GM10847 (cell line): ENCODE results near the gene SERPINE3.

ENCODE experiments used
- POLR2A ChIP-seq: IDR thresholded peaks from 2 replicates; pipeline ENCODE4 v1.6.1; 2011; ENCODE audit not compliant: insufficient read length; ENCODE audit errors: extremely low read depth

Gene SERPINE3

DNA sequence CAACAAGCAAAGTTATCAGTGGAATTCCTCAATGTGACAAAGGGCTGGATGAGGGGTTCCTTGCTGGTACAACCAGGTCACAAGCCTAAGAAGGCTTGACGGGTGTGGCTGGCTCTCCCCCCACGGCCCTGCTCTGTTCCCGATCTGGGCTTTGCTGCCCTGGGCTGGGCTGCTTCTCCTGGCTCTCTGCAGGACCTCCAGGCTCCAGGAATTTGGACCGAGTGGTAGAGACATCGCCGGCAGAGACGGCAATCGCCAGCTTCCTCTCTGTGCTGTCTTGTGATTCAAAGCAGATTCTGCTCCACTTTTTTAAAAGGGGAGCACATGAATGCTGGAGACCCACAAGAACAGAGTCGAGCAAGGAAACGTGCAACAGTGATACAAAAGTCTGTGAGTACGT is at the start of gene SERPINE3:
TSS of gene SERPINE3 (plus strand) at position 338 of the 400 bp plus-strand sequence. CDS start 1,401 bp downstream, outside the sequence.
- TF ChIP-seq POLR2A, result no peak

DNA sequence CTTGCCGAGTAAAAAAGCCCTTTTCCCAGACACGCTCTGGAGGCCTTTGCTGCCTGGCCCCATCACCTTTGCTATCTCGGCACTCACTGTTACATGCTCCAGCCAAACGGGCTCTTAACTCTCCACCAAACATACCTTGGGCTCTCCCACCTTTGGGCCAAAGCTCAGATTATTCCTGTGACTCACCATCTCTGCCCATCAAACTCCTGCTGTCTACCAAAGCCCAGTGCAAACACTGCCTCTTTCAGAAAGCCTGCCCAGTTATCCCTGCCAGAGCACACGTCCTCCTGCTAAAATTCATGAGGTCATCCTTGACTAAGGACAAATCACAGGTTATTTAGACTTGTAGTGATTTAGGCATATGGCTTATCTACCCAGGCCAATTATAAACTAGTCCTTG is 48.1 kb upstream of the SERPINE3 start:
- no peak for TF ChIP-seq POLR2A

DNA sequence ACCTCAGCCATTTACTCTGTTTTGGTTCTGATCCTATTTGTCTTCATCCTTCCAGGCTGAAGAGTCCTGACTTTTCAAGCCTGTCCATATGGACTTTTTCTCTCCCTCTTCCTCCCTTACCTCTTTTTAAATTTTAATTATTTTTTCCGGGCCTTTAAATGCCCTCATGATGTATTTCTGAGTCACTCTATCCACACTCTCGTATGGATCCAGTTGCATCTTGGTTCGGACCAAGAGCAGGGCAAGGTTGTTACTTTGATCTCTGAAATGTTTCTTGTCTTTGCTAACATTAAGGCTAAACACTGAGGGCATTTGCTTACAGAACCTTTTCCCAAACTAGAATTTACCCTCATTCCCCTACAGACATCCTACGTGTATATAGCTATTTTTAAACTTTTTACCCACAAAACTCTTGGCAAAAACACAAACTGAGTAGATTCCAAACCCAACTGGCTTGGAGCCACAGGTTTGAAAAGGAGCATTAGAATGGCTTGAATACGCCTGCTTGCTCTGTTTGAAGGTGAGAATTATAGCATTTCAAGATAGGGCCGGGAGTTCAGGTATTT is 47.4 kb upstream of the SERPINE3 start:
- TF ChIP-seq POLR2A, result no peak

DNA sequence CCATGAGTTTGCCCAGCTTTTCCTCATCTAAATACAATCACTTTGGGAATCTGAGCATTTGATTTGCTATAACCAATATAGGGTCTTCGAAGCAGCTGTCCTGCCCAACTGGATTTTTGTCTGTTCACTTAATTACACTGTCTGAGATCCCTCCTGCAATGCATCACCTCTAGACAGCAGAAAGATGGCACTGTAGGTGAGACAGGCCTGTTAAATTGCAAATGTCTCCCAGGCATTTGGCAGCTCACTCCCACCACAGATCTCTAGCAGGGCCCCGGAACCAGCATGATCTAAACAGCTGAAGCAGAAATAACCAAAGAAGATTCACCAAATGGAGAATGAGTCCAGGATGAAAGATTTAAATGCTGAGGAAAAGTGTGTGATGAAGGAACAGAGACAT is 41.9 kb upstream of the SERPINE3 start:
- TF ChIP-seq POLR2A, result no peak

DNA sequence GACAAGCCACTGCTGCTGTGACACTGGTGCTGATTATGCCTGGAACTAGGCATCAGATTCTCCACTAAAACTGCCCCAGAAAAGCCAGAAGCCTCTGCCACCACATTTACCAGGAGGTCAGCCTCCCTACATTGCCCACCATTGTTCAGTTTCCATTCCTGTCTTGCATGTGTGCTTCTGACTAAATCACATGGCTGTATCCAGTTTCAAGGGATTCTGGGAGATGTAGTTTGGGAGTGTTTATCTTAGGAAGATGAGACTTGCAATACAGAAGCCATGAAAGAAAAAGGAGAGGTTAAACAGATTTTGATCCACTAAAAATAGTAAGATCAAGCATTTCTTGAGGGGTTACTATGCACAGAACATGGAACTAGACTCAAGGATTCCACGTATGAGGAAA is 40.7 kb upstream of the SERPINE3 start:
- TF ChIP-seq POLR2A, result no peak

DNA sequence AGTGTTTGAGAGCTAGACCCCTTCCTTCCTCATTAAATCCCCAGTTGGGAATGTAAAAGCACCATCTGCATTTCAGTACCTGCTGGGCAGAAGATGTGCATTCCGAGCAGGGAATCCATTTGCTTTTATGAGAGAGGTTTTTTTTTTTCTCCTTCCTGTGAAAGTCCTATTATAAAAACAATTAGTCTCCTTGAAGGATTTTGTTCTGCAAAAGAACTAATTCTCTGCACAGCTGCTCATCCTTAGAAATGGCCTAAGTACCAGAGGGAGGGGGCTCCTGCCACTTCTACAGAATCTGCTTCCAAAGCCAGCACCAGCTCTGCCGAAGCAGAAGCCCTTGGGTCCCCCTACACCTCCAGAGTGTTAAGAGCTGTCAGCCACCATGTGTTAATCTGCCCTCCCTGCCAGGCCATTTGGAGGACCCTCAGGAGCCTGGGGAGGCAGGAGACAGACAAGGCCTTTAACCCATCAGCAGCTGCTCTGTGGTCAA is 36.4 kb upstream of the SERPINE3 start:
- no peak for TF ChIP-seq POLR2A

DNA sequence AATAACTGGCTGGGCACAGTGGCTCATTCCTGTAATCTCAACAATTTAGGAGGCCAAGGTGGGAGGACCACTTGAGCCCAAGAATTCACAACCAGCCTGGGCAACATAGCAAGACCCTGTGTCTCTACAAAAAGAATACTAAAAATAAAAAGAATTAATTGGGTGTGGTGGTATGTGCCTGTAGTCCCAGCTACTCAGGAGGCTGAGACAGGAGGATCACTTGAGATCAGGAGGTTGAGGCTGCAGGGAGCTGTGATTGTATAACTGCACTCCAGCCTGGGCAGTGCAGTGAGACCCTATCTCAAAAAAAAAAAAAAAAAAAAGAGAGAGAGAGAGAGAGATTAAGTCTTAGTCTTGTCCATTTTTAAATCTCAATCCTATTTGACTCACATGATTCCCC is 35.6 kb upstream of the SERPINE3 start:
- TF ChIP-seq POLR2A, result no peak

DNA sequence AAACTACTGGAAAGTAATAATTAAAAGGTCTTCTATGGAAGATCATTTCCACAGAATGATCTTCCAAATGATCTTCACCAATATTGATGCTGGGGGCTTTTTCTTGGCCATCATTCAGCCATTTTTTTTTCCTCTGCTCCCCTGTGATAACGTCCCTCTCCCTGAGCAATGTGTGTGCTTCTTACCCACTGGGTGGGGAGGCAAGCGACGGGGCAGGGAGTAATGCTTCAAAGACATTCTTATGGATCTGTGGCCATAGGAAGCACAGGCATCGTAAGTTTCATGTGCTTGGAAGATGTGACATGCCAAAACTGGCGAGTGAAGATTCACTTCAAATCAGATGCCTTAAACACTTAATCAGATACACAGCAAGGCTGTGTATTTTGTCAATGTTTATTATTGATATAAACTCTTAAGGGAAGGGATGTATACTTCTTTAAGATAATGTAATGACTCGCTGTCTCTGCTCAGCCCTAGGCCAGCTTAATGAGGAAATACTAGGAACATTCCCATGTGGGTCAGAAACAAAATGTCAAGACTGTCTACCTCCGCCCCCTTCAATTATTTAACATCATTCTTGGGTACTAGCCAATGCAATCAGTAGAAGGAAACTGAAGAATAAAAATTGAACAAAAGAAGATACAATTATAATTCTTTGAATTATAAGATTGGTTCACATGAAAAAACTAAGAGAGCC is 34.1 kb upstream of the SERPINE3 start:
- no peak for TF ChIP-seq POLR2A

DNA sequence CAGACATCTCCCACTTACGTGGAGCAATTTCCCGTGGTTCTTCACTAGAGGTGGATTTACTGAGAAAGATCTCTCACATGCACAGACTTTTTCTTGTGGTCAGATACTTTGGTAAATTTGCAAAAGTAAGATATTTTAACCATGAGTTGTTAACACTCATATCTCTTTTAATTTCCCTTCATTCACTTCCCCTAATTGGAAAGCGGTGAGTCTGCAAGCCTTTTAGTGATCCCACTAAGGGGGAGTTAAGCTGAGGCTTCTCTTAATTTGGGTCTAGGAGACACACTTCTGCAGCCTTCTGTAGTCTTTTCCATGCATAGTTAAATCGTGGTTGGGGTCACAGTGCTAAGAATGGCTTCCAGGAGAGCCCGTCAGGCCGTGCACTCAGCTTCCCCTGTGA is 30.7 kb upstream of the SERPINE3 start:
- TF ChIP-seq POLR2A, result no peak

DNA sequence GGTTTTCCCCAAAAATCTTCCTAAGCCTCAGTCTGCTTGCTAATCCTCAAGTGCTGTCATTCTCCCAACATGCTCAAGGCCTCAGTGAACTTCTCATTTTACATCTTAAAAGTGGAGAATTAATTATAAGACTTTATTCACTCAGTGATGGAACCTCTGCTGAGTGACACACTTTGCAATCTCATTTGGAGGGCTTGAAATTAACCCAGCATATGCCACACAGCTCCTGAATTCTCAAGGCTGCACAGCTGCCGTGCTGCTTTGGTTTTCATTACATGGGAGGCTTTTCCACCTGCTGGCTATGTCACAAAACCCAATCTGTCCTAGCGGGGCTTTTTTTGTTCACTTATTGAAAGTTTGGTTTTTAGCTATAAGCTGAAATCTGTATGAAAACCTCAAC is 28.3 kb upstream of the SERPINE3 start:
- TF ChIP-seq POLR2A, result no peak

DNA sequence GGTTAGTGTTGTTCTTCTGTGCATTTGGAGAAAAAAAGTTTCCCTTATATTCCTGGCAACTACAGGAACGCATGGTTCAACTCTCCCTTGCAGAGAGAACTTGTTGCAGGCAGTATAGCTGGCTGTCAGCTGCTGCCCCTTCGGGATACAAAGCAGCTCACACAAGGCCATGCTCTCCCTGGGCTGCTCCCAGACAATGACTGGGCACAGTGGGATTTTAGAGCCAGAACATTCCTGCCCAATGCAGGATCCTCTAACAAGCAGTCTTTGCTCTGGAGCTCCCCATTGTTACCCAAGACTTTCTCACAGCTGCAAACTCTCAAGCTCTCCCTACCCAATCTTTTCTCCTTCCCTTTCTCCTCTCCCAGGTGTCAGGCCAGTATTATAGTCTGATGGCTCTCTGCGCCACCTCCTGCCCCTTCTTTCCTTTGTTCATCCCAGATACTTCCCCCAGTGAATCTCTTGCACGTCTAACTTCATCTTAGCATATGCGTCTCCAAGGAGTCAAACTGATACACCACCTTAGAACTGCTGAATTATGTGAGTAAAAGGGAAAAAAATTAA is 27.5 kb upstream of the SERPINE3 start:
- no peak for TF ChIP-seq POLR2A

DNA sequence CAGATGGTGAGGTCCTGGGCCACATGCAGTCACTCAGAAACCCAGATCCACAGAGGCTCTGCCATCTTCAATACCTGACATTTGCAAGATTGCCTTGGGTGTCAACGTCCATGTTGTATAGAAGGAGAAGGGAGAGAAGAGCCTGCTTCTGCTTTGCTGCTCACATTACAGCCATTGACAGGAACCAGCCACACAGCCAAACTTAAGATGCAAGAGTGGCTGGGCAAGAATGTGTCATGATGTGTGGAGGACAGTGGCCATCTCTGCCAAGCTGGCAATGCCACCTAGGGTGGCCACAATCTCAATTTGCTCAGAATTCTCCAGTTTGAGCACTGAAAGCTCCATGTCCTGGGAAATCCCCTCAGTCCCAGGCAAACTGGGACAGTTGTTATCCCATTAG is 25.9 kb upstream of the SERPINE3 start:
- no peak for TF ChIP-seq POLR2A

DNA sequence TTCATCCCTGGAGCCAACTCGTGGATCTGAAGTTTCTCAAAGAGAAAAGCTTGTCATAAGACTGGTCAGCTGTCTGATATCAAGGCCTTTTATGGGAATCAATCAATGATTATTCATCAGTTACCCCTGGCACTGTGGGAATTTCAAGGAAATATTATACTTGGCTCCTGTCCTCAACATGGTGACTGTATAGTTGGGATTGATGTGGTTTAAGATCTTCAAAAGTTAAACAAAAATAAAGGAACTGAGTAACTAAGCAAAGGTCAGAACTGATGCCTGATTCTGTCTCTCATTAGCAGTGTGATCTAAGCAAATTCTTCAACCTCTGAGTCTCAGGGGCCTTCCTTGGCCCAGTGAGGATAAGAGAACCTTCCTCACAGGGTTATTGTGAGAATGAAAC is 22.2 kb upstream of the SERPINE3 start:
- TF ChIP-seq POLR2A, result no peak

DNA sequence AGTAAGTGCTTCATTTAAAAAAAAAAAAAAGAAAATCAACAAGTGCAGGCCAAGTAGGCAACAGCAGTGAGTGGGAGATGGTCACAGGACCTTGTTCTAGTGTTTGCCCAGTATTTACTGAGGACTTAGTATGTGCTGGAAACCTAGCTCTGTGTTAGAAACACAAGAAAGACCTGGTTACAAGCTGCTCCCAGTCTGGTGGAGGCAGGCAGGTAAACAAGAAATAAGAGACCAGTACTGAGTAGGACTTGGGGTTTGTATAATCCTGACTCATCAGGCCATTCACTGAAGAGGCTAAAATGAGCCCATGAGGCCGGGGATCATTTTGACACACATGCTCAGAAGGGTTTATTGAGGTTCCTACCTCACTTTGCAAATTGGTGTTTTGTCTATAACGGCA is 21.5 kb upstream of the SERPINE3 start:
- TF ChIP-seq POLR2A, result no peak

DNA sequence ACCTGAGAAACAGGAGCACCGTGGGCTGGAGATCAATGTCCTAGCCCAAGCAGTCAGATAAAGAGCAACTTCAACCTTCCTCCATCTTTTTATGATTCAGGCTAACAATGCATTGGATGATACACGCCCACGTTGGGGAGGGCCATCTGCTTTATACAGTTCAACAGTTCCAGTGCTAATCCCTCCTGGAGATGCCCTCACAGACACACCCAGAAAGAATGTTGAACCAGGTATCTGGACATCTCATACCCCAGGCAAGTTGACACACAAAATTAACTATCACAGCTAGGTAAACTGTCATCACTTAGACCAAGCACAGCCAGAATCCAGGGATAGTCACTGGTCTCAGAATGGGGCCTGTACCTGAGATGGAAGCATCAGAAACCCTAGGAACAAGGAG is 20.6 kb upstream of the SERPINE3 start:
- no peak for TF ChIP-seq POLR2A

DNA sequence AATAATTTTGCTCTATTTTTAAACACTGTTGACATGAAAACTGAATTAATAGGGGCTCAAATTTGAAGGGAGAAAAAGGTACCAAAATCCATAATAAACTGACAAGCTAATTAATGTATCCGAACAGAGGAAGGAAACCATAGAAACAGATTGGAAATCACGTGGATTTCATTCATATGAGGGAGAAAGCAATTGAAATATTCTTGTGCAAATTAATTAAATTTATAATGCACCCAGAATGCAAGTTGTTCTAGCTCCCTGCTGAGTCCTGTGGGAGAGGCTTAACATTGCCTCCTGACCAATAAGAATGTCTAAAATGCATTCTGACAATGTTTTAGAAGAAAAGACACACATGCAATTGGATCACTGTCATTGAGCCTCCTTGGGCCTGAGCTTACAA is 17.7 kb upstream of the SERPINE3 start:
- no peak for TF ChIP-seq POLR2A

DNA sequence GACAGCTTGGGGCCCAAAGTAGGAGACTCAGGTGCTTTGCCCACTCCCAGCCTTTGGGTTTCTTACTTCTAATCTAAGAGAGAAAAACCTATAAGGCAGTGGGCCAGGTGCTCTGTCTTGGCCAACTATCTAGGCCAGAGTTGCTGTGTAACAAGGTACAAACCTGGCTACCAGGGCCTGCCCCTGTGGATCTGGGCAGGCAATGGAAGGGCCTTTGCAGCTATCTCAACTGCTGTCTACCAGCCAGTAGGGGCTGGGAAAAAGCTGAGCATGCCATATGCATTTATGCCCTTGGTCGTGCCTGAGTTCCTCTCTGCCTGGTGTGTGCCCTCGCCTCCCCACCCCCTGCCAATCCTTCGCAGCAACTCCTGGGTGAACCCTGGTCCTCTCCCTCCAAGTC is 16.7 kb upstream of the SERPINE3 start:
- no peak for TF ChIP-seq POLR2A
